ENCODE results near the gene PDZD8.

GRCh38 chr10:117322260-117322659, 53.0 kb downstream of the PDZD8 start:
- TF ChIP-seq CTCF (conservative IDR thresholded peaks at IDR 0.05 in 1 of 2, IDR thresholded peaks at IDR 0.05 in 1 of 2; ENCODE audit: low read depth in 1 of 2, low read length in 2 of 2): no peak
- no peak for TF ChIP-seq EZH2 (IDR thresholded peaks at IDR 0.05; ENCODE audit: low read length, missing control alignments)

Measured in fibroblast of lung (primary cell).